Pancreas (tissue), 10 donors: ENCODE measurements around the gene FAM3B. TPM values are rescaled to one million over a fixed set of nuclear protein-coding genes. Genes with fewer than 3 reads are reported as not detected.
A peak's percentile ranks its signal among the peaks of the same experiment; 100 is the strongest.

Experiments used
- ATAC-seq, 4 donors: fragments of 200-7000 bp; cut with Tn5 transposase; one replicate each; pipeline versions ENCODE4 v1.8.0 to v1.9.1; 2020; ENCODE audit warnings: mild to moderate bottlenecking in 4 of 4, moderate library complexity in 4 of 4
- DNase-seq, 6 donors: peaks; one replicate each; pipeline ENCODE4 v3.0.0-alpha.2; 2020
- FAIRE-seq: peaks from 2 replicates; lab custom pipeline; 2012; peaks lifted over from hg19 to GRCh38; lab: Jason Lieb, UNC
- H3K27ac ChIP-seq, 4 donors: fragments of 200-600 bp; sonication (generic); 1 replicate in 3 of 4; 2 replicates in 1 of 4; pipeline versions ENCODE4 v1.5.0 to v1.8.0; 2020
- H3K27me3 ChIP-seq, 4 donors: fragments of 200-600 bp; one replicate each; pipeline ENCODE4 v1.8.0; 2021
- H3K36me3 ChIP-seq, 3 donors: fragments of 200-600 bp; sonication (generic) in 1 of 3; one replicate each; pipeline versions ENCODE4 v1.5.0 to v1.8.0; 2020 to 2021
- H3K4me1 ChIP-seq, 3 donors: fragments of 200-600 bp; one replicate each; pipeline ENCODE4 v1.8.0; 2021
- H3K4me3 ChIP-seq, 4 donors: fragments of 200-600 bp; sonication (generic) in 2 of 4; one replicate each; pipeline versions ENCODE4 v1.5.0 to v1.8.0; 2020 to 2021
- H3K9me3 ChIP-seq, 4 donors: fragments of 200-600 bp; one replicate each; pipeline ENCODE4 v1.8.0; 2021
- WGBS, 2 donors: extraction: QIAGEN DNeasy Blood & Tissue Kit; methylation state at CpG; one replicate each; pipeline ENCODE4 v1.1.7; 2013; 5-methylcytosine and 5-hydroxymethylcytosine counted together
- intact Hi-C, 3 donors: fragments of 100-400 bp; cut with DNase I; formaldehyde crosslinking; loops; one replicate each; pipeline versions ENCODE4 v1.11.1 to v1.14.2; 2022
- polyA plus RNA-seq, 2 donors: library from polyadenylated mRNA; stranded (reverse); fragments of 200-250 nt; gene quantifications; one replicate each; pipeline ENCODE4 v1.2.3, GENCODE V29; 2013
- total RNA-seq, 6 donors: library from RNA; stranded (reverse); fragmentation: NEBNext Ultra II Directional in 4 of 6; extraction: Animal tissue kit (Norgen Biotek cat#: 25700) in 4 of 6; gene quantifications; one replicate each; pipeline versions ENCODE4 v1.2.1 to v1.2.4, GENCODE V29; 2021 to 2023
- TF ChIP-seq, protein P1 (sequence below), 4 donors: fragments of 200-600 bp; sonication (generic) in 3 of 4; IDR thresholded peaks; one replicate each; pipeline versions ENCODE4 v1.5.0 to v1.8.0; 2021; ENCODE audit warnings: antibody characterized with exemption in 4 of 4
- donor health status: healthy with polysubstance abuse.
- donor health status: DM: no; HTN: no; CAD: no; lungs with moderate emphysema.
- donor health status: DM: no; HTN: no; CAD: no.
- donor health status: control.
- donor health status: control.
- donor health status: Bipolar disorder and iron deficiency.
- donor health status: DM: yes; HTN: yes; CAD: no.
- donor health status: DM: no; HTN: no; CAD: no.
- donor health status: DM: no; HTN: no; CAD: no.
- donor health status: DM: yes; HTN: yes; CAD: no.

The FAM3B gene
- total and polyA plus RNA-seq, 8 donors = 71.9 to 142 (median 105) TPM

GRCh38 chr21:41364308-41364707 lies 47.7 kb downstream of the FAM3B start:
- TF ChIP-seq, protein P1, sequence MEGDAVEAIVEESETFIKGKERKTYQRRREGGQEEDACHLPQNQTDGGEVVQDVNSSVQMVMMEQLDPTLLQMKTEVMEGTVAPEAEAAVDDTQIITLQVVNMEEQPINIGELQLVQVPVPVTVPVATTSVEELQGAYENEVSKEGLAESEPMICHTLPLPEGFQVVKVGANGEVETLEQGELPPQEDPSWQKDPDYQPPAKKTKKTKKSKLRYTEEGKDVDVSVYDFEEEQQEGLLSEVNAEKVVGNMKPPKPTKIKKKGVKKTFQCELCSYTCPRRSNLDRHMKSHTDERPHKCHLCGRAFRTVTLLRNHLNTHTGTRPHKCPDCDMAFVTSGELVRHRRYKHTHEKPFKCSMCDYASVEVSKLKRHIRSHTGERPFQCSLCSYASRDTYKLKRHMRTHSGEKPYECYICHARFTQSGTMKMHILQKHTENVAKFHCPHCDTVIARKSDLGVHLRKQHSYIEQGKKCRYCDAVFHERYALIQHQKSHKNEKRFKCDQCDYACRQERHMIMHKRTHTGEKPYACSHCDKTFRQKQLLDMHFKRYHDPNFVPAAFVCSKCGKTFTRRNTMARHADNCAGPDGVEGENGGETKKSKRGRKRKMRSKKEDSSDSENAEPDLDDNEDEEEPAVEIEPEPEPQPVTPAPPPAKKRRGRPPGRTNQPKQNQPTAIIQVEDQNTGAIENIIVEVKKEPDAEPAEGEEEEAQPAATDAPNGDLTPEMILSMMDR (IDR thresholded peaks at IDR 0.05) = no peak
- Histone ChIP-seq H3K4me1 (peaks cover 0 to 3% (median 0%) of the 10 kb centered on the region in 3 donors), H3K36me3 (no peaks in the 10 kb centered on the region), H3K27me3 (no peaks in the 10 kb centered on the region), H3K4me3 (no peak overlapping the region), H3K27ac (no peak overlapping the region), H3K9me3 (no peaks in the 10 kb centered on the region)
- WGBS, 2 donors = 95 to 96% methylated on average over 6 of the region's 6 CpGs
- peak in 1 of 6 donors; percentile 37 for DNase-seq
- intact Hi-C loops = loop anchor here in 1 of 3 donors (10.0 kb wide), 1 partner anchor 90 kb away; no protein-coding TSS in a partner anchor
- no peak for ATAC-seq
- no peak for FAIRE-seq

DNA sequence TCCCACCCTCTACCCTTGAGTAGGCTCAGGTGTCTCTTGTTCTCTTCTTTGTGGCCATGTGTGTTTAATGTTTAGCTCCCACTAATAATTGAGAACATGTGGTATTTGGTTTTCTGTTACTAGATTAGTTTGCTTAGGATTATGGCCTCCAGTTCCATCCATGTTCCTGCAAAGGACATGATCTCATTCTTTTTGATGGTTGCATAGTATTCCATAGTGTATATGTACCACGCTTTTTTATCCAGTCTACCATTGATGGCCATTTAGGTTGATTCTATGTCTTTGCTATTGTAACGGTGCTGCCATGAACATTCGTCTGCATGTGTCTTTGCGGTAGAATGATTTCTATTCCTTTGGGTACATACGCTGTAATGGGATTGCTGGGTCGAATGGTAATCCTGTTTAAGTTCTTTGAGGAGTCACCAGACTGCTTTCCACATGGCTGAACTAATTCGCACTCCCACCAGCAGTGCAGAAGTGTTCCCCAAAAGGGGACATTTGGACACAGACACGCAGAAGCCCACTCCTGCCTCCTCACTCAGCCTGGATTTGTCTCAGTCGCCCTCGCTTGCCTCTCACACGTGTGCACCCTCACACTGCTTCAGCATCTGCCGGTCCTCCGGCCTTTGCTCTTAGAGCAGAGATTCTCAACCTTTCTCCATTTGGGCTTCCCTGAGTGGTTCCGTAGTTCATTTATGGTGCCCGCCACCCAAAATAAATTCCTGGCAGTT lies 48.9 kb downstream of the FAM3B start:
- intact Hi-C loops = loop anchor here in 1 of 3 donors (10.0 kb wide), 1 partner anchor 89 kb away; no protein-coding TSS in a partner anchor
- Histone ChIP-seq H3K4me3 (no peak overlapping the region), H3K9me3 (no peaks in the 10 kb centered on the region), H3K36me3 (no peaks in the 10 kb centered on the region), H3K27ac (no peak overlapping the region), H3K4me1 (peaks cover 0 to 3% (median 0%) of the 10 kb centered on the region in 3 donors), H3K27me3 (no peaks in the 10 kb centered on the region)
- DNase-seq = peak in 1 of 6 donors; percentile 32
- 96% methylated on average over 15 of the region's 15 CpGs for WGBS, 2 donors
- no peak for FAIRE-seq
- TF ChIP-seq, protein P1 (IDR thresholded peaks at IDR 0.05) = no peak
- no peak for ATAC-seq

GRCh38 chr21:41366522-41367151 lies 50.0 kb downstream of the FAM3B start:
- peak in 5 of 6 donors; percentile 46 to 70 (median 56) for DNase-seq
- Histone ChIP-seq H3K27ac (peak overlapping the region in 2 of 4 donors; percentile 7 to 12), H3K4me1 (peaks cover 0 to 3% (median 0%) of the 10 kb centered on the region in 3 donors), H3K27me3 (no peaks in the 10 kb centered on the region), H3K4me3 (no peak overlapping the region), H3K36me3 (no peaks in the 10 kb centered on the region), H3K9me3 (no peaks in the 10 kb centered on the region)
- WGBS, 2 donors = 45 to 49% methylated on average over 12 of the region's 12 CpGs
- ATAC-seq = peak; percentile 51 to 76 (median 59)
- TF ChIP-seq, protein P1 (IDR thresholded peaks at IDR 0.05) = no peak
- FAIRE-seq = no peak
- intact Hi-C loops = loop anchor here in 1 of 3 donors (10.0 kb wide), 1 partner anchor 88 kb away; no protein-coding TSS in a partner anchor

DNA sequence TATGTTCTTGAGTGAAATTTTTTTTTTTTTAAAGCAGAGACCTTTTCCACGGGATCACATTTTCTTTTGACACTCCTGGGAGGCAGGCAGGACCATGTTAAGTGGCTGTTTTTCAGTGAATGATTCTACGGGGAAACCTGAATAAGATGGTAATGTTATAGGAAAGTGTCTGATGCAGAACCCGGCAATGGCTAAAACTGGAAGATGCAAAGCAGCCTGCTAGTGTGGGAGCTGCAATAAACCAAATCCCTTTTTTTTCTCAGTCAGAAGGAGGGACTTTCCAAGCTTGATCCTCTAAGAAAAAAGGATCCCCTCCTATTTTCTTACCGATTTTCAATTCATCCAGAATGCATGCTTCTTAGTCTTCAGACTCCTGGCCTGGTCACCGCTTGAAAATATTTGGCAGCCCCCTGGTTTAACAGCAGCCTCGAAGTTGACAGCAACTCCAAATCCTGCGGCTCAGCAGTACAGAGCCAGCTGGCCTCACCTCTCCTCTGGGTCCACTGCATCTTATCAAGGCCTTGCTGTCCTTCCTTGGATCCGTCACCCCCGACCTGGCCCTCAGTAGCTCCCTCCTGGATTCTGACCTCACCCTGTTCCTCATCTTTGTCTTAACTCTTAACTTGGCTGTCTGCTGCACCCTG lies 50.8 kb downstream of the FAM3B start:
- Histone ChIP-seq H3K27ac (peak overlapping the region in 2 of 4 donors; percentile 7 to 12), H3K27me3 (no peaks in the 10 kb centered on the region), H3K4me3 (no peak overlapping the region), H3K4me1 (peaks cover 0 to 3% (median 0%) of the 10 kb centered on the region in 3 donors), H3K9me3 (no peaks in the 10 kb centered on the region), H3K36me3 (no peaks in the 10 kb centered on the region)
- intact Hi-C loops = loop anchor here in 1 of 3 donors (10.0 kb wide), 1 partner anchor 87 kb away; no protein-coding TSS in a partner anchor
- DNase-seq (peak in 1 of 6 donors; percentile 43), ATAC-seq (no peak), FAIRE-seq (no peak)
- WGBS, 2 donors = 69 to 75% methylated on average over 9 of the region's 9 CpGs
- TF ChIP-seq, protein P1 (IDR thresholded peaks at IDR 0.05) = no peak
